PC-9 (cell line): ENCODE data around the gene SYN1. TPM values are rescaled to one million over a fixed set of nuclear protein-coding genes. Genes with fewer than 3 reads are reported as not detected.

Experiments used
- BruUV-seq: library from RNA; stranded (reverse); fragments of 400-500 nt; replicated peaks from 2 replicates; lab custom pipeline; 2021; lab: Mats Ljungman, UMichigan
- CTCF ChIA-PET: fragments of 300-600 bp; sonication (Branson Sonifier 250); formaldehyde crosslinking; loops from one replicate; lab custom pipeline; 2022; ENCODE audit warnings: antibody characterized with exemption; lab: Charles Lee
- POLR2A ChIA-PET: fragments of 300-600 bp; sonication (Branson Sonifier 250); formaldehyde crosslinking; loops from one replicate; lab custom pipeline; 2022; ENCODE audit warnings: antibody characterized with exemption; ENCODE audit not compliant: unreplicated experiment; lab: Charles Lee
- DNase-seq, 2 experiments: peaks; one replicate each; pipeline versions ENCODE4 v3.0.0 to v3.0.0-alpha.2; 2015 to 2022; ENCODE audit warnings: mixed read lengths in 1 of 2
- H2AFZ ChIP-seq: fragments of 200-600 bp; sonication (generic); 2 replicates; pipeline ENCODE4 v1.8.1; 2017; ENCODE audit warnings: antibody characterized with exemption
- H3F3A ChIP-seq: fragments of 200-600 bp; sonication (generic); 2 replicates; pipeline ENCODE4 v1.8.1; 2017; ENCODE audit warnings: antibody characterized with exemption, mild to moderate bottlenecking, low read depth; ENCODE audit not compliant: insufficient read depth
- H3K27ac ChIP-seq: fragments of 200-600 bp; sonication (generic); 2 replicates; pipeline ENCODE4 v1.6.1; 2016; ENCODE audit warnings: mixed run types
- H3K27me3 ChIP-seq: fragments of 200-600 bp; sonication (generic); 2 replicates; pipeline ENCODE4 v1.6.1; 2016; ENCODE audit warnings: low read depth, mixed run types; ENCODE audit not compliant: insufficient read depth
- H3K36me3 ChIP-seq: fragments of 200-600 bp; sonication (generic); 2 replicates; pipeline ENCODE4 v1.6.1; 2016; ENCODE audit warnings: low read depth, mixed run types
- H3K4me1 ChIP-seq: fragments of 200-600 bp; sonication (generic); replicated peaks from 2 replicates; pipeline ENCODE4 v1.6.1; 2016; ENCODE audit warnings: mixed run types; ENCODE audit not compliant: insufficient read depth
- H3K4me2 ChIP-seq: fragments of 200-600 bp; sonication (generic); 2 replicates; pipeline ENCODE4 v1.6.1; 2017; ENCODE audit warnings: mixed run types
- H3K4me3 ChIP-seq: fragments of 200-600 bp; sonication (generic); 2 replicates; pipeline ENCODE4 v1.6.1; 2016; ENCODE audit warnings: mixed run types
- H3K79me2 ChIP-seq: fragments of 200-600 bp; sonication (generic); 2 replicates; pipeline ENCODE4 v1.6.1; 2017; ENCODE audit warnings: low read depth, mixed run types
- H3K9me2 ChIP-seq: fragments of 200-600 bp; sonication (generic); 2 replicates; pipeline ENCODE4 v1.8.1; 2017; ENCODE audit warnings: mild to moderate bottlenecking; ENCODE audit not compliant: insufficient read depth
- H3K9me3 ChIP-seq: fragments of 200-600 bp; sonication (generic); 2 replicates; pipeline ENCODE4 v1.8.1; 2016; ENCODE audit warnings: low read depth; ENCODE audit not compliant: insufficient read depth
- H4K20me1 ChIP-seq: fragments of 200-600 bp; sonication (generic); 2 replicates; pipeline ENCODE4 v1.8.1; 2017; ENCODE audit not compliant: insufficient read depth
- CTCF ChIP-seq: fragments of 200-600 bp; sonication (generic); conservative IDR thresholded peaks from 2 replicates; pipeline ENCODE4 v1.6.1; 2017; ENCODE audit warnings: mixed run types, antibody characterized with exemption, mild to moderate bottlenecking, moderate library complexity
- EZH2 ChIP-seq: fragments of 200-600 bp; sonication (generic); IDR thresholded peaks from 2 replicates; pipeline ENCODE4 v1.8.0; 2017; ENCODE audit warnings: antibody characterized with exemption, low read depth
- intact Hi-C: fragments of 100-400 bp; cut with micrococcal nuclease; formaldehyde crosslinking; loops from one replicate; pipeline ENCODE4 v1.10.0; 2022; ENCODE audit not compliant: unreplicated experiment
- total RNA-seq: library from RNA; stranded (reverse); gene quantifications from 2 replicates; pipeline ENCODE4 v1.2.3, GENCODE V29; 2021

The SYN1 gene
- total RNA-seq, 1 experiment from 2014 or later = not detected

- H3F3A ChIP-seq = no peaks in the 10 kb centered on the region
- no peak overlapping the region for H3K4me2 ChIP-seq
- ChIA-PET CTCF (no interaction called here), POLR2A (no interaction called here)
- H3K4me3 ChIP-seq = no peak overlapping the region
- no peaks in the 10 kb centered on the region for H3K9me2 ChIP-seq
- no peaks in the 10 kb centered on the region for H3K9me3 ChIP-seq
- BruUV-seq = no TSS peak
- no peaks in the 10 kb centered on the region for H3K36me3 ChIP-seq
- H3K27ac ChIP-seq = no peak overlapping the region
- no peaks in the 10 kb centered on the region for H3K27me3 ChIP-seq
- no peaks in the 10 kb centered on the region for H3K79me2 ChIP-seq
- TF ChIP-seq CTCF (no peak), EZH2 (no peak)
- no peak overlapping the region for H2AFZ ChIP-seq
- DNase-seq = no peak
- intact Hi-C loops = no loop called here
- no peaks in the 10 kb centered on the region for H3K4me1 ChIP-seq
- H4K20me1 ChIP-seq = no peaks in the 10 kb centered on the region
These were observed 43.4 kb downstream of the SYN1 start for GRCh38 chrX:47576021-47576898.

DNA sequence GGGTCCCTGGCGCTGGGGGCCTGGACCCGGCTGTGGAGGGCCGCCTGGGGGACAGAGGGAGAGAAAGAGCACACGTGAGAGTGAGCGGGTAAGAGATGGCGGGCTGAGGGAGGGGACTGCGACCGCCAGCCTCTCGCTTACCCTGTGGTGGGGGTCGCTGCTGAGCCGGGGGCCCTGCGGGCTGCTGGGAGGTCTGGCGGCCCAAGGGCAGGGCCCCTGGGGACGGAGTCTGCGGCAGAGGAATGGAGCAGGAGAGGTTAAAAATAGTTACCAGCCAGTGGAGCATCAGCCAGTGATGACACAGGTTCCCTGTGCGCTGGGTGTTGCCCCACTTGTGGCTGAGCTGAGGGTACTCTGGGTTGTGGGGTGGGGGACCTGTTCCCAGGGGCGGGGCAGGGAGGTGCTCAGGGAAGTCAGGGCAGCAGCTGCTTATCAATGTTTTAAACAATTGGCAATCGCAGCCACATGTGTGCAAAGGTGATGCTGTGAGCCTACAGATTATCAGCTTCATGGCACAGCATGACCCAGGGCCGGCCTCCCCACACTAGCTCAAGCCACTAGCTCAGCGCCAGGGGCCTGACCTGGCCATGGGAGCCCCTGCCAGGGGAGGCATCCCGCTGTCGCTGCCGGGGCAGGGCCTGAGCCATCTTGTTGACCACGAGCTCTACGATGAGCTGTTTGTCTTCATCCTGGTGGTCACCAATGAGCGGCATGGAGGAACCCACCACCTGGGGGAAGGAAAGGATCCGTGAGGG, 44.9 kb downstream of the SYN1 start:
- no peak overlapping the region for H3K4me3 ChIP-seq
- no peaks in the 10 kb centered on the region for H3K9me3 ChIP-seq
- no peaks in the 10 kb centered on the region for H3F3A ChIP-seq
- no TSS peak for BruUV-seq
- no peaks in the 10 kb centered on the region for H3K9me2 ChIP-seq
- no peaks in the 10 kb centered on the region for H3K36me3 ChIP-seq
- no peak overlapping the region for H2AFZ ChIP-seq
- no peak for DNase-seq
- no peaks in the 10 kb centered on the region for H3K4me1 ChIP-seq
- no peaks in the 10 kb centered on the region for H3K27me3 ChIP-seq
- no peak overlapping the region for H3K27ac ChIP-seq
- ChIA-PET POLR2A (no interaction called here), CTCF (no interaction called here)
- no peak overlapping the region for H3K4me2 ChIP-seq
- no peaks in the 10 kb centered on the region for H3K79me2 ChIP-seq
- no peak for TF ChIP-seq EZH2
- TF ChIP-seq CTCF = no peak
- intact Hi-C loops = no loop called here
- no peaks in the 10 kb centered on the region for H4K20me1 ChIP-seq

DNA sequence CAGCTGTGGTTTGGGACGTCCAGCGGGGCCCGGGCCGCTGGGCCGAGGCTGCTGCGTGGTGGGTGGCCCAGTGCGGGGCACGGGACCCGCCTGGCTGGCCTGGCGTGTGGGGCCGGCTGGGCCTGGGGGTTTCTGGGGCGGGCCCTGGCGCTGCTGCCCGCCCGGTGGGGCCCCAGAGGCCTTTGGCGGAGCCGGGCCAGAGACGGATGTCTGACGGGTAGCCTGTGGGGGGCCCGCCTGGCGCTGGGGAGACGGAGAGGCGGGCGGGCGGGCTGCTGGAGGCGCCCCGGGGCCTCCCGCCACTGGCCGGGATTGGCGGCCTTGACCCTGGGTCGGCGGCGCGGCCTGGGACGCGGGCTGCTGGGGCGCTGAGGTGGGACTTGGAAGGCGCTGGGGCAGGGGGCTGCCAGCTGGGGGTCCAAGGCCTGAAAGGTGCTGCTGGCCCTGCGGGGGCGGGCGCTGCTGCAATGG, 45.5 kb downstream of the SYN1 start:
- Histone ChIP-seq H2AFZ (no peak overlapping the region), H3K27me3 (no peaks in the 10 kb centered on the region), H3K4me3 (no peak overlapping the region), H3K79me2 (no peaks in the 10 kb centered on the region), H3K27ac (no peak overlapping the region), H3K9me2 (no peaks in the 10 kb centered on the region), H3K4me1 (no peaks in the 10 kb centered on the region), H3K9me3 (no peaks in the 10 kb centered on the region), H3K4me2 (no peak overlapping the region), H3K36me3 (no peaks in the 10 kb centered on the region), H4K20me1 (no peaks in the 10 kb centered on the region), H3F3A (no peaks in the 10 kb centered on the region)
- TF ChIP-seq CTCF (no peak), EZH2 (no peak)
- ChIA-PET CTCF (no interaction called here), POLR2A (no interaction called here)
- DNase-seq = no peak
- intact Hi-C loops = no loop called here
- BruUV-seq = no TSS peak
